ENCODE measurements around the gene EVI2B.
"Not testable (repeated sequence)": the region's sequence is repeated elsewhere in the genome, so short reads cannot be mapped to it uniquely, and the experiment has no call there.

Gene EVI2B, protein sequence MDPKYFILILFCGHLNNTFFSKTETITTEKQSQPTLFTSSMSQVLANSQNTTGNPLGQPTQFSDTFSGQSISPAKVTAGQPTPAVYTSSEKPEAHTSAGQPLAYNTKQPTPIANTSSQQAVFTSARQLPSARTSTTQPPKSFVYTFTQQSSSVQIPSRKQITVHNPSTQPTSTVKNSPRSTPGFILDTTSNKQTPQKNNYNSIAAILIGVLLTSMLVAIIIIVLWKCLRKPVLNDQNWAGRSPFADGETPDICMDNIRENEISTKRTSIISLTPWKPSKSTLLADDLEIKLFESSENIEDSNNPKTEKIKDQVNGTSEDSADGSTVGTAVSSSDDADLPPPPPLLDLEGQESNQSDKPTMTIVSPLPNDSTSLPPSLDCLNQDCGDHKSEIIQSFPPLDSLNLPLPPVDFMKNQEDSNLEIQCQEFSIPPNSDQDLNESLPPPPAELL

DNA sequence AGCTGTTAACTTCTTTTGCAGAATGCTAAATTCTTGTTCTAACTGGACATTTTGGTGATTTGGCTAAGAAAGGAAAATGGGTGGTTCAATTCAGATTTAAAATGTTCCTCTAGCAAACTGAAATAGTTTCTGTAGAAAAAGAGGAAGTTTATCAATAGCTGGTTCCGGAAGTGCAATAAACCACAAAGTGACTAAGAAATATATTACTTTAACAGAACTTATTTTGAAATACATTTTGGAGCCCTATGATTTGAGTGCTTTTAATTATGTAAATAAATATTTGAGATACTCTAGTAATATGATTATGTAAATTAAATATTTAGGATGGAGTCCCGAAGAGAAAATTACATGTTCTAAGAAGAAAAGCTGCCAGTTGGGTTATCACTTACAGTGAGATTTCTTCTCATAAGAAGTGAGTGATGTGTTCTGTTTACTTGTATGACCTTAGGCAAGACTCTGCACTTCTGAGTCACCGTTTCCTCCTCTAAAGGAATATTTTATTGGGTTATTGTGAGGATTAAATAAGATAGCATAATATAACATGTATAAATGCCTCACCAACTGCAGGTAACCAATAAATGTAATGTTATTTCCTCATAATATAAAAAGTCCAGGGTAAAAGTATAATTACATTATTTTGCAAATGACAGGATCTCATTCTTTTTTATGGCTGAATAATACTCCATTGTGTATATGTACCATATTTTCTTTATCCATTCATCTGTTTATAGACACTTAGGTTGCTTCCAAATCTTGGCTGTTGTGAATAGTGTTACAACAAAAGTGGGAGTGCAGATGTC lies at the start of gene EVI2B:
Gene EVI2B (minus strand): TSS at position 73 of the 800 bp plus-strand sequence. CDS start 8,445 bp downstream, outside the sequence.
- DNase-seq, result no peak

DNA sequence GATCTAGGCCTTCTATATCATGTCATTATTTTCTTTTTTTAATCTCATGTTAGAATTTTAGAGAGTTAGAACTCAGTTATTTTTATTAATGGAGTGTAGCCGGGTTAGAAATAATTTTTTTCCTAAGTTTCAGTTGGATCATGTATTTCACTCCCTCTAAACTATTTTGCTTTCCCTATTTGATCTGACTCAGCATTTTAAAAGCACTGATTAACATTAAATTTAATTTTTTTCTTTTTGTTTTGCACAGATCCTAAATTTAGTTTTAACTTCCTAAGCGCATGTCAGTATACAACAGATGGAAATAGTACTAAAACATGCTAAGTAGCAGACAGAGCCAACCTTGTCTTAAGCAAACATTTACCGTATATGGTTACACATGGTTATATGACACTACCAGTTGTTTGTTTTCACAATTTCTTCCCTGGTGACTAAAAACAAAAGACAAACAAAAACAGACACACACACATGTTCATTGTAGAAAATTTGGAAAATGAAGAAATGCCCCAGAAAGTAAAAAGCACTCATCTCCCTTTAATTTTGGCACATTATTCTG lies 44.1 kb upstream of the EVI2B start:
- DNase-seq, result no peak

DNA sequence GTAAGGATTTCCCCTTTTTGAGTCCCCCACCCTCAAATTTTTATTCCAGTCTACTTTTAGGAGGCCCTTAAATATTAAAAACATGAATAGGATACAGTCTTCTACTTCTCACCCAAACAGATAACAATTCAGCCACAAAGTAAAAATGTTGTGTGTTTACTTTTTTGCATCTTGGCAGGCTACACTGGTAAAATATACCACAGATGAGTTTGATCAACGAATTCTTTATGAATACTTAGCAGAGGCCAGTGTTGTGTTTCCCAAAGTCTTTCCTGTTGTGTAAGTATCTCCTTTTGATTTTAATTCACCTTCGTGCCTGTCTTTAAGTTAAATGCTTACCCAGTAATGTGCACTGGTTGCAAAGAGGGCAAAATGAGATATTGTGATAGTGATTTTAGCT lies 43.2 kb upstream of the EVI2B start:
- DNase-seq, result no peak

DNA sequence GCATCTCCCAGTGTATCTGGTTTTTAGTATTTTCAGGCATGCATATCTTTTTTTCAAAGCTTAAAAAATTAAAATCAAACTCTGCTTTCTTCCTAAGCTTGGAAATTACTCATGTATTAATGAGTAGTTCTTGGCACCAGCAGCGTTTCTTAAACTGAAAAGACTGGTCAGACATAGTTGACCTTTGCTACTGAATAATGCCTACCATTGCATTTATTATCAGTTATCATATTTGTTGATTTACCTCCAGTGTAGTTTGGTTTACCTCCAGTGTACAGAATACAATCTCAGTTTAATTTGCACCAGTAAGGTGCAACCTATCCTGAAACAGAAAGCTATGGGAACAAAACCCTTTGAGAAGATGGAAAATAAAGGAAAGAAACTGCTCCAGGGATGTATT lies 42.1 kb upstream of the EVI2B start:
- DNase-seq, result no peak

DNA sequence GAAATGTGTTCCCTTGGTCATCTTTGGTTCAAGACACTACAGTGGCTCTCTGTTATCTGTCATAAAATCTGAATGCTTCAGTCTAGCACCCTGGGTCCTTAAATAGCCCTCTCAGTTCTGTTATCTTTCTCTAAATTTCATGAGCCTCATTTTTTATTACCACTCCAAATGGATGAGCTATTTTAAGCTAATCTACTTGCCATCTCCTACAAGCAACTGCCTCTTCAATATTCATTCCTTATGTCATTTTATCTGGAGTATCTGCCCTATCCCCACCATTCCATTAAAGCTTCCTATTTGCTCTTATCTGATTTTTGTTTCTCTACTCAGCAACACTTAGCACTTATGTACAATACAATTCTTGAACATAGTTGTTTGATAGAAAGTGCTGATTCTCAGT lies 35.6 kb upstream of the EVI2B start:
- DNase-seq, result no peak

DNA sequence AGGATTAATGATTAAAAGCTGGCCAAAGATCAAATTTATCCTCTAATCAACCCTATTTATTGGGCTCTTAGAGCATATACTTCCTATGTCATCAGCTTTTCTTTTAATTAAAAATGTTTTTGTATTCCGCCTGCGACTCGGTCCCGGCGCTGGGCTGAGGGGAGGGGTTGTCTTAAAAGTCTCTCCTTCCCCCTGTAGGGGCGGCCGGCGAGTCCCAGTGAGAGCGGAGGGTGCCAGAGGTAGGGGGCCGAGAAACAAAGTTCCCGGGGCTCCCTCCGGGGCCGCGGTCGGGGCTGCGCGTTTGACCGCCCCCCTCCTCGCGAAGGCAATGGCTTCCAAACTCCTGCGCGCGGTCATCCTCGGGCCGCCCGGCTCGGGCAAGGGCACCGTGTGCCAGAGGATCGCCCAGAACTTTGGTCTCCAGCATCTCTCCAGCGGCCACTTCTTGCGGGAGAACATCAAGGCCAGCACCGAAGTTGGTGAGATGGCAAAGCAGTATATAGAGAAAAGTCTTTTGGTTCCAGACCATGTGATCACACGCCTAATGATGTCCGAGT lies 31.4 kb upstream of the EVI2B start:
- not testable (repeated sequence) for DNase-seq

DNA sequence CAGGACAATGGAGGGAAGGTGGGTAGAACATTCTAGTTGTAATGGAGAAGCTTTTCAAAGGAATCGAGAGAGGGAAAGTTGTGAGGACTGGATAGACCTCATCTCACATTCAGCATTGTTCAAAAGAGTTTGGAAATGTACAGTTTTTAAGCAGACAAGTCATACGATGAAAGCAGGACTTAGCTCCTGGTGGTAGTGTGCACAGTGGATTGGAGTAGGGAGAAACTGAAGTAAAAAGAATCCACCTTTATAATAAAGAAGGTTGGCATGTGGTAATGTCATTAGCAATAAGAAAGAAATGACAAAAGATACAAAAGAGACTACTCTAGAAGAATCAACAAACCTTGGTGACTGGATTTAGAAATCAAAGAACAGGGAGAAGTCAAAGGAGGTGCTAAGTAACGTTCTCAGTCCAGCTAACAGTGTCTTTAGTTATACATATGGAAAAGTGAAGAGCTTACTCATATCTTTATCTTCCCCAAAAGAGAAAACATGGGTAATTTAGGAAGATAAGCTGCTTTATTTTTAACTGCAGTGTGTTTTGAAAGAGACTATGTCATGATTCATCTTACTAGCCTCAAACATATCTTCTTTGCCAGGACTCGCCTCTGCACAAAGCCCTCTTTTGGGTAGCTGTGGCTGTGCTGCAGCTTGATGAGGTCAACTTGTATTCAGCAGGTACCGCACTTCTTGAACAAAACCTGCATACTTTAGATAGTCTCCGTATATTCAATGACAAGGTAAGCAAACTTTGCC lies 26.2 kb upstream of the EVI2B start:
- DNase-seq, result no peak

DNA sequence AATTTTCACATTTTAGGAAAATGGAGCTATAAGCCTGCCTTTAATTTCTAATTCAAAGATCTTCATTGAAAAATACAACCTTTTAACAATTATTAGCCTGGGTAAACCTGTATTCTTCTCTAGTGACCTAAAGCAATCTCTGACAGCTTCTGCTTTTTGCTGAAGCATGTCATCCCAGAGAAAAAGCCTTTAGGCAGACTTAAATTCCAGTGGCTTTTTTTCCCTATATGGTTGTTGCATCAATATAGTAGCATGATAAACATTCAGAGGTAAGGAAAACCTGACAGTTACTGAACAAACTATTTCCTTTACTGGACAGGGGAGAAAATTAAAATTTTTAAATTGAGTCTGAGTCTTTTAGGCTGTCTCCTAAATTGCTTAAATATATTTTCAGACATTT lies 15.4 kb upstream of the EVI2B start:
- no peak for DNase-seq

DNA sequence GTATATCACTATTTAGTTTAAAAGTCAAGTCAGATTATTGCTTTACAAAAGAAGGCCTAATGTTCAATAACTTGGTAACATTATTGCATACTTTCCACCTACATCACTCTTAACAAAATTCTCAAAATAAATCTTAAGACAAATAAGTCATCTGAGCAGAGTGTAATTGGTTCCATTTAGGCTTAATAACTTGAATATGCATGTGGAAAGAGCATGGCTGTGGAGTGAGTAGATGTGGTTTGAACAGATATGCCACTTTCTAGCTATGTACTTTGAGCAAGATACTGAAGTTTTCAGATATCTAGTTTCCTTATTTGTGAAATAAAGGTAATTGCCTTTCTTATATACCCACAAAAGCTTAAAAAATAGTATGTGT lies 14.3 kb upstream of the EVI2B start:
- DNase-seq, result no peak

DNA sequence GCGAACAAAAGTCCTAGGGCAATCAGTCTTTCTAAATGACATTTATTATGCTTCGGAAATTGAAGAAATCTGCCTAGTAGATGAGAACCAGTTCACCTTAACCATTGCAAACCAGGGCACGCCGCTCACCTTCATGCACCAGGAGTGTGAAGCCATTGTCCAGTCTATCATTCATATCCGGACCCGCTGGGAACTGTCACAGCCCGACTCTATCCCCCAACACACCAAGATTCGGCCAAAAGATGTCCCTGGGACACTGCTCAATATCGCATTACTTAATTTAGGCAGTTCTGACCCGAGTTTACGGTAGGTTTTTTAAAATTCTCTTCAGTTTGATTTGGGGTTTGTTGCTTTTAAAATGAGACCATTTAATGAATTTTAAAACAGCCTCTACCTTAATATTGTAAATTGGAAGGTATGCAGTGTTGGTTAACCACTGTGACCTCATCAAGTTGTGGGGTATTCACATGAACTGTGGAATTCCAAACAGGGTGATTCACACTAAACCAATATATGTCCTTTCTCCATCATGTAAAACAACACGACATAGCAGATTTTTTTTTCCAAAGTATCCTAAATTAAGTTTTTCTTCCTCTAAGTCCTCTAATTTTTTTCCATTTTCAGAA lies 13.8 kb upstream of the EVI2B start:
- no peak for DNase-seq

DNA sequence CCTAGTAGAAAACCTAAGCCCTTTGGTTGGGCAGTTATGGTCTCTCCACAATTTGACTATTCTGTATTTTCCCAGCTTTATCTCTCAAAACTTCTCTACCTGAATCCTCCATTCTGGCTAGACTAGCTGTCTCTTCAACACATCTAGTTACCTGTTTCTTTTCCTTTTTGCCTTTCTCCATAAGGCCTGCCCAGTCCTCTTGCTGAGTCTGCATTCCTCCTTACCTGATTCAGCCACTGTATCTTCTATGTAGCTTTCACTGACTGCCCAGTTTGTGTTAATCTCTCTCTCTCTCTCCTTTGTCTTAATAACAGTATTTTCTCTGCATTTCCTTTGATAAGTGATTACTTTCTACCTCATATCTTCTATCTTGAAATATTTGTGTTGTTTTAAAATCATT lies 9.7 kb upstream of the EVI2B start:
- DNase-seq, result no peak

DNA sequence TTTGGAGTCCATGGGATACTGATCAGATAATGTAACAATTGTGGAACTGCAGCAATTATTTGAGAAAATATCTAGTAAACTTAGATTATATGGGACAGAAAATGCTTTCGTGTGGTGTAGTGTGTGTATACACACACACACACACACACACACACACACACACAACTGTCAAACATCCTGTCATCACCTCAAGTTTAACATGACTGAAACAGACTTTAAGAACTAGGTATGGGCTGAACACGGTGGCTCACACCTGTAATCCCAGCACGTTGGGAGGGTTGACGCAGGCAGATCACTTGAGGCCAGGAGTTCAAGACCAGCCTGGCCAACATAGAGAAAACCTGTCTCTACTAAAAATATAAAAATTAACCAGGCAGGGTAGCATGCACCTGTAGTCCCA lies 8.1 kb upstream of the EVI2B start:
- DNase-seq, result no peak

DNA sequence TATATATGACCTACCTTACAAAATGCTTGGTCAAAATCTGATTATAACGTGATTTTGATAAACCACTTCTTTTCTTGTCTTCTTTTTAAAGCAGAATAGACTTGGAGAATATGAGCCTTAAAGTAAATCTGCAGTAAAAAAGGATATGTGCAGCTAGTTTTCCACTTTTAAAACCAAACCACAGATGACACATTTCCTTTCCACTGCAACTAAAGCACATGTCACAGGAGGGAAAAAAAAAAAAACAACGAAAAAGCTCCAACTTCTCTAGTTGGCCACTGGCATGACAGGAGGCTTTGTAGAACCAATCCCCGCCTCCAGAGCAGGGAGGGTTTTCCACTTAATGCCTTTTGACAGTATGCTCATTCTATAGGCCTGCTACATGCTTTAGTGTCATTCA lies 7.6 kb upstream of the EVI2B start, which contains the start of gene EVI2A:
Gene EVI2A (minus strand): TSS at position 142 of the 400 bp plus-strand sequence. CDS start 2,609 bp downstream, outside the sequence.
- DNase-seq, result no peak

DNA sequence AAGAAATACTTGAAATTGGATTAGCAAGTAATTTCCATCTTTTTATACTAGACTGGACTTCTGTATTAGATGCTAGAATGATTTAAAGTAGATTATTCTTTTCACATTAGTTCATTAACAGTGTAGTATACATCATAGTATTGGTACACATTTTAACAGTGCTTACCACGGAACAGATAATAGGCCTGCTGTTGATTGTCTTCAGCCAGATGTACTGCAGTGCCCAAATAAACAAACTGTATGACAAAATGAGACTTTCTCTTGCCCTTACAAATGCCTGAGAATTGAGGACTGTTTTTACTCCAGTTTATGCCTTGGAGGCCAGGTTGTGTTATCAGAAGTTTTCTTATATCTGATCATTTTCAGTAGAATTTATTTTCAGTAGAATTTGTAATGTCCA lies 6.9 kb upstream of the EVI2B start:
- no peak for DNase-seq

DNA sequence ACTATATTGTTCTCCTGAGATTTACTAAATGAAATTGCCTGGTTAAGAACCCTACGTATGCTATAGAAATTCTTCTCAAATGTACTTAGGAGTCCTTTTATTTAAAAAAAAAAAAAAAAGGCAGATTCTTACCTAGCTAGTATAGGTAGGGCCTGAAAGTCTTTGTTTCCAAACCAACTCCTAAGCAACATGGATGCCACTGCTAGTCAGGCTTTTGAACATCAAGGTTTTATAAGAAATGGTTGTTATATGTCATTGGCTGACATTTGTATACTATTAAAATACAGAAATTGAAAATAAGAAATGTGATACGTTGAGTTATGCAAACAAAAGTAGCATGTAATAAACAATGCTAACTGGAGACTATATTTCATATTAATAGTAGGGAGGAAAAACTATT lies 6.4 kb upstream of the EVI2B start:
- no peak for DNase-seq

DNA sequence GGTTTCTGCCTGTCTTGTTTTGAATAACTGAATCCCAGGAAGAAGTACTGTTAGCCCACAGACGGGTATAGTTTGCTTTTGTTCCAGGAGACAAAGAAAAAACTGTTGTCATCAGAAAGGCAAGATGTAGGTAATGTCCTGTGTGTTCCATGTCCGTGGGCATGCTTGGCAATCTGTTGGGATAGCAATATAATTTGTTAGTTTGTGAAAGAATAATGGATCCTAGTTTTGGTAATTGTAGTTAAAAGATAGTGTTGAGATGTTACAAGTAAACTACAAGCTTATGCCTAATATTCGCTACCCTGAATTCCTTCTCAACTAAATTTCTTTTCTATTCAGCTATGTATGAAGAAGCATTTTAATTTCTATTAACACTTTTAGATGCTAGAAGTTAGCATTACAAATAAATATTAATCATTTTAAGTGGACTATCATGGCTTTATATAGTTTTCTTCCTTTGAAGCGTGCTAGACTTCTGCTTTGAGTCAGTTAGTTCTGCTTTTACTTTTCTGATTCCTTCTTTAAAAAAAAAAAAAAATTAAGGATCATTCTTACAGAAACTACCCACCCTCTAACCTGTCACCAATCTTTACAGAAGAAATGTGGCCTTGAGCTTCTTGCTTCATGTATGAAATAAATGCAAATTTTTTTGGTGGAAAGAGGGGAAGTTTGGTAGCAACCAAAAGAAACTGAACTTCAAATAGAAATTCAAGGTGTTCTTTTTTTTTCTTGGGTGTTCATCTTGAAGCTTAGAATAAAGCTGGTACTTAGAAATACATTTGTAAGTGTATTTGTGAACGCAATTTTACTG lies 5.2 kb upstream of the EVI2B start:
- no peak for DNase-seq

DNA sequence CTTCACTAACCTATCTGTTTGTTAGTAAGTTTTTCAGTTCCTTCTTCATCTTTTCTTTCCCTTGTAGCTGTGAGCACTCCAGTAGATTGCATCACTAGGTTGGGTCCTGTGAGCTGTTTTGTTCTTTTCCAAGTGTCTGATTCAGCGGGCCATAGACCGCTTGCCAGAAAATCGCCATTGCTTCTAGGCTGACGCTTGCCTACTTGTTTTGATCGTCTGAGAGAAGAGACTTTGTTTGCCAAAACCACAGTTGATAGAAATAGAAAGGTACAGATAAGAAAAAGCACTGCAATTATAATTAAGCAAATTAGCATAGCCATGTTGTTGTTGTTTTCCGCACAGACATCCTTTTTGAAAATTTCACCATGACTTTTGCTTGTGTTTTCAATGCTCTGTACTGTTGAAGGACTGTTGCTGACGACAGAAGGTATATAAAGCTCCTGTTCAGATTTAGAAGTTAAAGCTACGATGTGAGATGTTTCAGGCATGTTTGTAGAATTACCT lies 4.5 kb upstream of the EVI2B start:
- DNase-seq, result peak; percentile 8

DNA sequence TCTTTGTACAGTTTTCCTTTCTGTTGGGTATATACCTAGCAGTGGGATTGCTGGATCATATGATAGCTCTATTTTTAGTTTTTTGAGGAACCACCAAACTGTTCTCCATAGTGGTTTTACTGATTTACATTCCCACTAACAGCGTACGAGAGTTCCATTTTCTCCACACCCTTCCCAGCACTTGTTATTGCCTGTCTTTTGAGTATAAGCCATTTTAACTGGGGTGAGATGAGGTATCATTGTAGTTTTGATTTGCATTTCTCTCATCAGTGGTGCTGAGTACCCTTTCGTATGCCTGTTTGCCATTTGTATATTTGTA lies 887 bp upstream of the EVI2B start:
- DNase-seq, result no peak

DNA sequence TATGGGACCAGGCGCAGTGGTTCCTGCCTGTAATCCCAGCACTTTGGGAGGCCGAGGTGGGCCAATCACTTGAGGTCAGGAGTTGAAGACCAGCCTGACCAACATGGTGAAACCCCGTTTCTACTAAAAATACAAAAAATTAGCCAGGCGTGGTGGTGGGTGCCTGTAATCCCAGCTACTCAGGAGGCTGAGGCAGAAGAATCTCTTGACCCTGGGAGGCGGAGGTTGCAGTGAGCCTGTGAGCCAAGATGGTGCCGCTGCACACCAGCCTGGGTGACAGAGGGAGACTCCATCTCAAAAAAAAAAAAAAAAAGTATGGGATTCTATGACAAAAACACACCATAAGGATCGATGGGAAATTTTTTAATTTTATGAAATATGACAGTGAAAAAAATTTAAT lies 1.6 kb downstream of the EVI2B start:
- not testable (repeated sequence) for DNase-seq

DNA sequence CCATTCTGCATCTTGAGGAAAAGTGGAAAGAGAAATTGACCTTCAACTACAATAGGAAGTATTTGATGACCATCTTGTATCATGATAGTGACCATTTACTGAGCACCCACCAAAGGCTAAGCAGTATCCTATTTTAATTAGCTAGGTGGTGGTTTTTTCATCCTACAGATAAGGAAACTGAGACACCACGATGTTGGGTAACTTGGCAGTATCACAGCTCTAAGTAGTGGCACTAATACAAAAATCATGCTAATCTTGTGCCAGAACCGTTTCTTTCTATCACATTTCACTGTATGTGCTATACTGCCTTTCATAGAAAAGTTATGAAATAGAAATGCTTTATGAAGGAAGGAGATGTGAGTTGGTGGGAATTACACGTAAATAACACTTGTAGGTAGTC lies 2.3 kb downstream of the EVI2B start:
- no peak for DNase-seq

DNA sequence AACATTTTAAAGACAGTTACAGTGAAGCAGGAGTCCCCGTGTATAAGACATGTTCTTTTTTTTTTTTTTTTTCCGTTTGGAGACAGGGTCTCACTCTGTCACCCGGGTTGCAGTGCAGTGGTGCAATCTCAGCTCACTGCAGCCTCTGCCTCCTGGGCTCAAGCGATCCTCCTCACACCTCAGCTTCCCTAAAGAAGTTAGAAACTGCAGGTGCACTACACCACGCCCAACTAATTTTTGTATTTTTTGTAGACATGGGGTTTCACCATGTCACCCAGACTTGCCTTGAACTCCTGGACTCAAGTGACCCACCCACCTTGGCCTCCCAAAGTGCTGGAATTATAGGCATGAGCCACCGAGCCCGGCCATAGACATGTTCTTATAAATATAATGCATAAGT lies 3.0 kb downstream of the EVI2B start:
- DNase-seq, result no peak
